Measurements from ENCODE around the gene IRF6.

DNA sequence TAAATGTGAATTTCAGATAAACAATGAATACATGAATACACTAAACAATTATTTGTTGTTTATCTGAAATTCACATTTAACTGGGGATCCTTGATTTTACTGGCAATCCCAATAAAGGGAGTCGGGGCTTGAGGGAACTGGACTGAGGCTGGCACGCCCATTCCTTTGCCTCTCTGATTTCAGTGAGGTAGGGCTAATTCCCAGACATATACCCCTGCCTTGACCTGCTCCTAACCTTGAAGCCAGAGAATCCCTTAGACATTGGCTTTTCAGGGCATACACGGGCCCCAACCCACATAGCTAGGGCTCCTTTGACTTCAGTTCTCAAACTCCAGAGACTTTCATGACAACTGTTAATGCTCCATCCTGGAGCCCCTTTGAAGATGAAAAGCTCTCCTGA, 11.0 kb upstream of the IRF6 start:
- no peak for TF ChIP-seq ZNF274 (IDR thresholded peaks at IDR 0.05; ENCODE audit: low read depth, low read length)
- no peak for TF ChIP-seq YY1 (IDR thresholded peaks at IDR 0.05; ENCODE audit: insufficient read depth, insufficient read length)
- TF ChIP-seq SUZ12 (IDR thresholded peaks at IDR 0.05; ENCODE audit: extremely low read depth, insufficient read depth, insufficient read length) = no peak
